Measurements from ENCODE around the gene TMIGD1.

GRCh38 chr17:30376621-30377452 lies 43.0 kb upstream of the TMIGD1 start:
- TF ChIP-seq CTCF (IDR thresholded peaks at IDR 0.05; ENCODE audit: poor library complexity) (no peak), EZH2 (IDR thresholded peaks at IDR 0.05; ENCODE audit: borderline replicate concordance) (no peak), EZH2phosphoT487 (IDR thresholded peaks at IDR 0.05; ENCODE audit: low read depth, severe bottlenecking, unreplicated experiment) (no peak)

All from hepatocyte (in vitro differentiated cells).